GM18526 (cell line): ENCODE data around the gene SLC5A7.

ENCODE experiments used
- POLR2A ChIP-seq: IDR thresholded peaks from 3 replicates; pipeline ENCODE4 v1.6.1; 2011; ENCODE audit not compliant: insufficient read length; ENCODE audit errors: extremely low read depth

The SLC5A7 gene

DNA sequence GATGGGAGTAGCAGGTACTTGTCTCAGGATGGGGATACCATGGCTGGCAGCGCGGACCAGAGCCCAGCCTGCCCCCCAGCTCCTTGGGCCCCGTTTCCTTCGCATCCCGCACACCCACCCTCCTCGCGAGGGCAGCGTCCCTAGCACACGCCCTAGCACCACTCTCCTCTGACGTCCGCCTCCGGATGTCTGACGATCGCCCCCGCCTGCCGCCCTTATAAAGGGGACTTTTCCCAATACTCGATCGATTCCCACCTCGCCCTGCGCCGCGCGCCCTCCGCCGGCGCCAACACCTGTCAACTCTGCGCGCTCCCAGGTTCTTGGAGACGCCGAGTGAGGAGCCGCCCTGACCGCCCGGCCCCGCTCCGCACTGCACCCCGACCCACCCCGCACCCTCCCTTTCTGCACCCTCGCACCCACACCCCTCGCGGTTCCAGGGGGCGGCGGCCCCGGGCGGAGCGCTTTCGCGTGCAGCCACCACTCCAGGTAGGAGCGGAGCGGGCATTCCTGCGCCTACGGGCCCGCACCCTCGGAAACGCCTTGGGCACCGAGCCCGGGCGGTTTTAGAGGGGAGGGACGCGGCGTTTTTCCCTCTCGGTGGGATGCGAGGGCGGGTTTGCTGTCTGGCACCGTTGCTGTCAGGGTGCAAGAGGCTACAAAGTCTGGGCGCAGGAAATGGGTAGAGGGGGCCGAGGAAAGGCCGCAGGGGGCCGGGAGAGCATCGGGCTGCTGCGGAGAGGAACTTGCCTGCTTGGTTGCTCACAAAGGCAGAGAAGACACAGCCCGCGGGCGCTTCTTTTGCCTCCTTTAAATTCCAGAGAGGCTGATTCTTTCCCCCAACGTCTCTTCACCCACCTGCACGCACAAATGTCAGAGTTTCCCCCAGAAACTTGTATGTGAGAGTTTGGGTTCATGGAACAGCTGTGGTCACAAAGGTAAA lies at the start of gene SLC5A7:
Gene SLC5A7 (plus strand): TSS at position 247 of the 940 bp plus-strand sequence. CDS start 1,632 bp downstream, outside the sequence.
- TF ChIP-seq POLR2A = no peak

DNA sequence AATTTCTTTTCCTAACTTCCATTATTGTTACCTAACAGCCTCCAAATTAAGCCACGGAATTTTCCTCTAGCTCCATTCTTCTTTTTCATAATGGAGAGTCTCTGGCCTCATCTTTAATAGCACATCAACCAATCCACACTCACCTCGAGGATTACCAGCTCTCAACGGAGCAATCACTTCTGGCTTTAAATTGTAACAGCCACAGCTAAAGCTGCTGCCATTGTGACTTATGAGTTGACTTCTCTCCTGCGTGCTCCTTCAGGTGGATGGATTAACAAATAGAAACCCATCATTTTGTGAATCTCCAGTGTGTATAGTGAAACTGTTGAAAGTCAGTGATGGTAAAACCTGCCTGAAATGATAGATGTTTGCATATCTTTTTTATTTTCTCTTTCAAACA lies 24.9 kb upstream of the SLC5A7 start:
- TF ChIP-seq POLR2A = no peak

DNA sequence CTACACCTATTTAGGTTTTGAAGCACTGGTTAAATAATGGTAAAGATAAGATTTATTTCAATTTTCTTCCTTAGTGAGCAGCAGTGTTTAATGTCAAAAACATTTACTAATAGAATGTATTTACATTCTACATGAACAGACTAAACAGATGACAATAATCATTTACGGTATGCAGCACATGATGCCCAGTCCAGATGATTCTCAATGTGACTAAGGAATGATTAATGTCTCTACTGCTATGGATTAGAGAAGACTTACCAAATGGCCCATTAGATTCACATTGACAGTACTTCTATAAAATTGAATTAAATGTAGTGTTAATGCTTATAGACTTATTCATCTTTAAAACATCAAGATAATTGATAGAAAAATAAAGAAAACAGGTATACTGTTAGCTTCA lies 22.1 kb upstream of the SLC5A7 start:
- TF ChIP-seq POLR2A = no peak

DNA sequence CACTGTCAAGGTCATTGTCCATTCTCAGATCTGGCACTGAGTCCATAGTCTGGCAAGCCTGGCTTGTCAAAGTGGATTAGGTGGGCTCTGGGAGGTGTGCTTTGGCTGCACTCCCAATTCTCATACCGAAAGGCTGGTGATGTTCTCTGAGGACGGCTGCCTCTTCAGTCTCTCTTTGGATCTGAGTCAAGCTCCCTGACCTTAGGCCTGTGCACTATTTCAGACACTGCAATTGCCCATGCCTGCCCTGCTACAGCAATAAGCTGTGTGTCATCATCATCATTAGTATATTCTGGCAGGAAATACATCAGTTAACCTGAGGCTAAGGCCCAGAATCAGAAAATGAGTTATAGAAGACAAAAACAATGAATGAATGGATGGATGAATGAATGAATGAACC lies 1.6 kb upstream of the SLC5A7 start:
- no peak for TF ChIP-seq POLR2A

DNA sequence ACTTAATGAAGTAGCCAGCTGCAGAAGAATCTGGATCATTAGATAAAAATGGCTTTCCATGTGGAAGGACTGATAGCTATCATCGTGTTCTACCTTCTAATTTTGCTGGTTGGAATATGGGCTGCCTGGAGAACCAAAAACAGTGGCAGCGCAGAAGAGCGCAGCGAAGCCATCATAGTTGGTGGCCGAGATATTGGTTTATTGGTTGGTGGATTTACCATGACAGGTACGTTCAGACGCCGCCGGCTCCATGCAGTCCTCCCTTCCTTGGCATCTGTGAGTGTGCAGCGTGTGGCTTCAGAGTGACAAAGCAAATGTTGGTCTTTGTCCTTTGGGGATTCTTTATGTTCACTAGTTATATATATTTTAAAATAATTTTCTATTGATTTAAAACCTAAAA lies 1.8 kb downstream of the SLC5A7 start:
- TF ChIP-seq POLR2A = no peak

DNA sequence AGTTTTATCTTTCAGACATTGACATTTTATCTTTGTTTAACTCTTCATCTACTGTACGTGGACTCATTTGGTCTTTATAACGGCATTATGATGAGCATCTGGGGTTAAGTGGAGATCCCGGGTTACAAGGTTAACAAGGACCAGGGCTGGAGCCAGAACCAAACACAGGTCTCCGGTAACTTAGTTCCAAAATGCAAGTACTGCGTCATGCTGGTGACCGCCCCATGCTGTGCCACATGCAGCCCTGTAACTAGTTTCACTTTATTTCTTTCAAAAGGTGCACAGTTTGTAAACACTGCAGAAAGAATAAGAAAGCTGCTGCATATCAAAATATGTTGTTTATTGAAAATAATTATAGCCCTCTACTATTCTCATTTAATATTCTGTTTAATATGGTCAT lies 3.1 kb downstream of the SLC5A7 start:
- TF ChIP-seq POLR2A = no peak

DNA sequence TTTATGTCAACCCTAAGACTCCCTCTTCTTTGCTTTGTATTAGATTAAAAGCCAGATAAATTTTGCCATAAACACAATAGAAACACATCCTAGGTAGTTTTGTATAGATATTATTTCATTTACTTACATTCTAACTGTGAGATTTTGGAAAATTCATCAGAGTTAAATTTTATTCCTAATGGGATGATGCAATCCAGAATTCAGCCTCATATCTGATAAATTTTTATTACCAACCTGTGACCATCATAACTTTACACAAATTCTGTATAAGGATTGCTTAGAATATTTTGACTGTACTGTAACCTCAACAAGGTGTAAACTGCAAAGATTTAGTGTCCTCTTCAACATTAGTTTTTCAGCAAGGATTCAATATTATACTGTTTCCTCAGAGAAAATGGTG lies 4.4 kb downstream of the SLC5A7 start:
- TF ChIP-seq POLR2A = no peak

DNA sequence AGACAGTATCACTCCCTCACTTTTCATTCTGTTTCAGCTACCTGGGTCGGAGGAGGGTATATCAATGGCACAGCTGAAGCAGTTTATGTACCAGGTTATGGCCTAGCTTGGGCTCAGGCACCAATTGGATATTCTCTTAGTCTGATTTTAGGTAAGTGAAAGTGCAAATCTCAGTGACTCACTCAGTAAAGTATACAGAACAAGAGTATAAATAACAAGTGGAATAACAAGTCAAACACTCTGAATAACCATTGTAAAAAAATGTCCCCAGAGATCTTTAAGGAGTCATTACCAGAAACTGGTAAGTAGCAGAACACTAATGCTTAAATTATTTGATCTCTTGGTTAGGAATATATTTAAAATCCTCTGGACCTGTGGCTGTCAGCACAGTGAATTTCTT lies 5.7 kb downstream of the SLC5A7 start:
- no peak for TF ChIP-seq POLR2A

DNA sequence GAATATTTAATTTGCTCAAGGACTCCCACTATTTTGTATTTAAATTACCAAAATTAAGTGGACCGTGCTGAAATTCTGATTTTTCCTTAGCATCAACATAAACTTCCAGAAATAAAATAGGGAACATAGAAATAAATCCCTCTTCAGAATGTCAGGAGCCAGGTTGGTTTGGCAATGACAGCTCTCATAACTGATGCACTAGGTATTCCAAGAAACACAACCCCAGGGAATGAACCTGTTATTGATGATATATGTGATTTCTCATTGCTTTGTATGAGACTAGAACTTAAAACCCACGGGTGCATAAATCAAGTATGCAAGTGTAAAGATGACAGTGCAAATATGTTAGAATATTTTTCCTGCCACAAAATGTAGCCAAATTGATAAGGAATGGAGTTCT lies 12.8 kb downstream of the SLC5A7 start:
- no peak for TF ChIP-seq POLR2A

DNA sequence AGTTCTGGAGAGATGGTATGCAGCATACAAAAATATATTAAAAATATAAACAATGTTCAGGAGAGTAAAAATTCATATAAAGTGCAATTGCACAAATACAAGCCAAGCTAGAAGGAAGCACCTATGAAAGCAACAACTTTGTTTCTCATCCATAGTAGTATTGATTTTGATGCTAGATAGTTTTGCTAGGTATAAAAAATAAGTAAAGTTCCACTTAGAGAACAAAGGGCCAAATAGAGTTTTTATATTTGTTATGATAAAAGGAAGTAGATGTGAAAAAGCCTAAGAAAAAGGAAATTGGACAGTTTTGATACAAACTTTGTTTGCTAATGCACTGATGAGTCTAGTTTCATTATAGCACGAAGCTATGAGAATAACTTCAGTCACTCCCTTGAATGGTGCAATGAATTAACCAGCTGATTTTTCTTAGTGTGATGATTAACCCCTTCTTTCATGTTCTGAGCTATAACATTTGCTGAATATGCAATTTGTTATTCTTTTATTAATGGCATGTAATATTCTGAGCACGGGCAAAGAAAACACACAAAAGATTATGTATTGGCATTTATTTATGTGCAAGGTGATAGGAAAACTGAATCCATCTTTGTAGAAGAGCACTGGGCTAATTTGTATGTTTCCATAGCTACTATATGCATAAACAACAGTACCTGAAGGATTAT lies 24.7 kb downstream of the SLC5A7 start:
- TF ChIP-seq POLR2A = no peak

DNA sequence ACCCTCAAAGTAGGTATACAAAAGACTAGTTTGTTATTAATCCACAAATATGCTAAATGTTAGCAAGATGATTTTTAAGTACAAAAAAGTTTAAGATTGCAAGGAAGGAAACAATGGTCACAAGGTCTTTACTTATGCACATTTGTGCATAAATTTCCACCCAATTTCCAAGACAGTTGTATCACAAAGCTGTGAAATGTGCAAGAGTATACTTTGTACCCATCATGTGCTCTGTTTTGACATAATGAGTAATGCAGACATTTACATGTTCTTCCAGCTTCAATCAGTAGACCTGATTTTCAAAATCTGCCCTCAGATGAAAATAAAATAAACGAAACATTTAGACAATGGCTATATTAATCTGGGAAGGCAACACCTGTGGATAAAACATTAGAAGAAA lies 27.0 kb downstream of the SLC5A7 start:
- TF ChIP-seq POLR2A = no peak

DNA sequence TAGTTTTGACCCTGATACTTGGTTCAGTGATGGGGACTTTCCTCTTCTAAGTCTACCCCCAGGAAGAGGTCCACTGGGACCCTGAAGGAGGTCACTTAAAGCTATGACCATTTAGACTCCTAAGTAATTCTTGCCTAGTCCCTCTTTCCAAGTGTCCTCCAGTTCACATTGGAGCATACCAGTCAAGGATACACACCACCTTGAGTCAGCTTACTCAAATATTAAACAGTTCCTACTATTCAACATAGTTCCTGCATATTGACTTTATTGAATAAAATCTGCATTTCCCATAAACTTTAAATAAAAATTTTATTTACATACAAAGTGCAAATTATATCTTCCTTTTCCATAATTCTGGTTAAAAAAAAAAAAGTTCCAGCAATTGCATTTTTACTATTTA lies 36.3 kb downstream of the SLC5A7 start:
- TF ChIP-seq POLR2A = no peak

DNA sequence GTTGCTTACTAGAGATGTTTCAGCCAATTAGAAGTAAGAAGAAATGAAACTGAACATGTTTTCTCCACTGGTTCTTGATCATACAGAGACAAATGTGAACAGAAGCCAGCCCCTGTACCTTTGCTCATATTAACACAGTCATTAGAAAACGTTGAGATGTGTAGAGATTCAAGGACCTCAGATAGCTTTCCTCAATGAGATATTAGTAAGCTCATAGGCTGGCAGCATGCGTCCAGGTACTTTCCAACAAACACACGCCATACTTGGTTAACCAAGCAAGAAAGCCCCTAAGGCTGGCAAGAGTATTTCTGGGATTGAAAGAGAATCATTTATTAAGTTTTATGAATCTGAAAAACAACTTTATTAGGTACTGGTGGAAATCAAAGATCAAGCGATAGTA lies 37.5 kb downstream of the SLC5A7 start:
- TF ChIP-seq POLR2A = no peak

DNA sequence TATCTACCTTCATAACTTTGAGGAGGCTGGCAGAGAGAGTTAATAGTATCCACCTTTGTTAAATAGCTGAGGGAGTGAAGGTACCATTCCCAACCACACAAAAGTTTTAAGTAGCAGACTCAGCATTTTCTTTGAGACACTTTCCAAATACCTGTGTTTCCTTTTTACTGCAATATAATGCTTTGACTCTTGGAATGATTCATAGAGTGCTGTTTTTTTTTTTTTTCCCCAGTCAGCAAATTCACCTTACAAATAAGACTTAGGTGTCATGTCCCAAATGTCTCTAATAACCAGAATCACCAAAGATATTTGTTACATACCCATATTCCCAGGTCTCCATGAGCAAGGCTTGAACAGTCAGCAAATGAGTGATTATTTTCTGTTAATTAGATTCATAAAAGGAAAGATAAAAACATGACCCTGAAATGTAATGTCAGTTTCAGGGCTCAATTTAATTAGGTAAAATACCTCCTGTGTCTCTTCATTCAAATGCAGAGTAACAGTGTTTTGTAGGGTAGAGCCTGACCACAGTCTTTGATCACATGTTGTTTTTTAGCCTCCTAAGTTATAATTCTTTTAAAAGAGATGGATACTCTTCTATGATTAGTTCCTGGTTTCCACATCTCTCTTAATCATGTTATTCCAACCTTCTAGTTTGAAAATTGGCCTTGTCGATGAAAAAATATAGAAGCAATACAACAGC lies 39.9 kb downstream of the SLC5A7 start:
- TF ChIP-seq POLR2A = no peak

DNA sequence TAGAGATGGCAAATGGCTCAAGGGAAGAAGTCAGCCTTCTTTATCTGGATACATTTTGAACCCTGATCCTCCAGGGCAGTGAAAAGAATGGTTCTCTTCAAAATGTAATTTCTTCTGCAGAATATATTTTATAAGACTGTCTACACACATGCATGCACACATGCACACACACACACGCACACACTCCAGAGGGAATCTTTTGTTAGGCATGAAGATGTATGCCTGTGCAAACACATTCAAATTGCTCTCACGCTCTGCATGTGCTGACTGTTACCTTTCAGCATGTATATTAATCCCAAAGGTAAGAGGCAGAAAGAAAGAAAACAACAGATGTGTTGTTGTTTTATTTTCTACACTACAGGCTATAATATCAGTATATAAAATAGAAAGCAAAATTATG lies 43.2 kb downstream of the SLC5A7 start:
- no peak for TF ChIP-seq POLR2A

DNA sequence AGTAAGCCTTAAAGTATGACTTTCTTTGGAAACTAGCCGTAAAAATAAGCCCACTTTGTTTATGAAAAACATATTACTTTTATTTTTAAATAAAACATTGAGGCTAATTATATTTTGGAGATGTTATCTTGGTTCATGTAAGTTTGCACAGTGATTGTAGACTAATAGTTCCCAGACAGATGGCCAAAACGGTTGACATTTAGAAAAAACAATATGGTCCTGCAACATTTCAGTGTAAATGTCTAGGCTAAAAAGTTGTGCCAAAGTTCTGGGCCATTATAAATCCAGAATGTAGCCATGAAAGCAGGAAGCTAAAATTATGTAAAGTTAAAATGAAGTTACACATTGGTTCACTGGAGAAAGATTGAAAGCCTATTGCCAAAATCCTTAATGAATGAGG lies 43.6 kb downstream of the SLC5A7 start:
- TF ChIP-seq POLR2A = no peak
